Psoas muscle (tissue), 8 donors: Measurements from ENCODE around the gene GBP5. TPM values are rescaled to one million over a fixed set of nuclear protein-coding genes. Genes with fewer than 3 reads are reported as not detected.
"Not testable (repeated sequence)": the region's sequence is repeated elsewhere in the genome, so short reads cannot be mapped to it uniquely, and the experiment has no call there.

Experiments
- ATAC-seq, 4 donors: fragments of 200-7000 bp; cut with Tn5 transposase; one replicate each; pipeline ENCODE4 v1.9.1; 2020; ENCODE audit warnings: moderate library complexity in 3 of 4, mild to moderate bottlenecking in 2 of 4
- DNase-seq, 2 donors: peaks; one replicate each; pipeline ENCODE4 v3.0.0-alpha.2; 2020
- H3K27ac ChIP-seq: fragments of 200-600 bp; one replicate; pipeline ENCODE4 v1.8.0; 2022
- H3K27me3 ChIP-seq, 3 donors: fragments of 200-600 bp in 1 of 3; one replicate each; pipeline versions ENCODE4 v1.6.1 to v1.8.0; 2013 to 2022; ENCODE audit warnings: low read length in 2 of 3, mild to moderate bottlenecking in 2 of 3, moderate library complexity in 1 of 3; ENCODE audit not compliant: insufficient read depth in 3 of 3
- H3K36me3 ChIP-seq, 2 donors: fragments of 200-600 bp in 1 of 2; one replicate each; pipeline versions ENCODE4 v1.6.1 to v1.8.0; 2013 to 2022; ENCODE audit warnings: low read depth in 1 of 2, mild to moderate bottlenecking in 1 of 2, moderate library complexity in 1 of 2; ENCODE audit not compliant: insufficient read depth in 1 of 2
- H3K4me1 ChIP-seq: fragments of 200-600 bp; one replicate; pipeline ENCODE4 v1.8.0; 2022
- H3K4me3 ChIP-seq: fragments of 200-600 bp; one replicate; pipeline ENCODE4 v1.8.0; 2022; ENCODE audit warnings: mild to moderate bottlenecking
- H3K9me3 ChIP-seq: fragments of 200-600 bp; one replicate; pipeline ENCODE4 v1.8.0; 2022
- WGBS, 3 donors: extraction: QIAGEN DNeasy Blood & Tissue Kit; methylation state at CpG; one replicate each; pipeline versions ENCODE4 v1.1.6 to v1.1.7; 2013; 5-methylcytosine and 5-hydroxymethylcytosine counted together
- intact Hi-C, 2 donors: fragments of 100-400 bp; cut with DNase I; formaldehyde crosslinking; loops; one replicate each; pipeline versions ENCODE4 v1.11.0 to v1.14.2; 2022
- polyA plus RNA-seq, 3 donors: library from polyadenylated mRNA; stranded (reverse); fragments of 200-250 nt; gene quantifications; one replicate each; pipeline ENCODE4 v1.2.3, GENCODE V29; 2013
- total RNA-seq, 4 donors: library from RNA; stranded (reverse); fragmentation: NEBNext Ultra II Directional in 2 of 4; extraction: Animal tissue kit (Norgen Biotek cat#: 25700) in 2 of 4; gene quantifications; one replicate each; pipeline versions ENCODE4 v1.2.1 to v1.2.4, GENCODE V29; 2021 to 2023
- TF ChIP-seq, protein P1 (sequence below): fragments of 200-600 bp; IDR thresholded peaks from one replicate; pipeline ENCODE4 v1.8.0; 2022; ENCODE audit warnings: antibody characterized with exemption
- donor health status: healthy with polysubstance abuse.
- donor health status: DM: no; HTN: no; CAD: no; lungs with moderate emphysema.
- donor health status: Bipolar disorder and iron deficiency.
- donor health status: healthy.
- donor health status: DM: yes; HTN: yes; CAD: no.
- donor health status: DM: no; HTN: no; CAD: no.
- donor health status: DM: no; HTN: no; CAD: no.
- donor health status: DM: yes; HTN: yes; CAD: no.

Gene GBP5
- total and polyA plus RNA-seq, 7 donors: 0.16 to 0.74 (median 0.29) TPM

DNA sequence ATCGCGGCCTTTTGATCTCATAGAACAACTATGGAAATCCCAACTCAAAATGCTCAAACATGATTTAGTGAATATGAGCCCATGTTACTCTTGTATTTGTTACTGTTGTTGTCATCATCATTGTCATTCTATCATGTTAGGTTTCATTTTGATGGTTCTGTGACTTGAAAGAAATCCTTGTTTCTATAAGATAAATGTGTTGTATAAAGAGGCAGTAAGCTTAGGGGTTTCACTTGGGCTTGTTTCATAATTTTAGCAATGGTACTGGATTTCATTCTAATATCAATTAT is 15.3 kb upstream of the GBP5 start:
- Histone ChIP-seq H3K27ac (no peak overlapping the region), H3K36me3 (no peaks in the 10 kb centered on the region), H3K4me3 (no peak overlapping the region), H3K27me3 (no peaks in the 10 kb centered on the region), H3K9me3 (no peaks in the 10 kb centered on the region), H3K4me1 (no peaks in the 10 kb centered on the region)
- no peak for ATAC-seq
- intact Hi-C loops: no loop called here
- TF ChIP-seq, protein P1, sequence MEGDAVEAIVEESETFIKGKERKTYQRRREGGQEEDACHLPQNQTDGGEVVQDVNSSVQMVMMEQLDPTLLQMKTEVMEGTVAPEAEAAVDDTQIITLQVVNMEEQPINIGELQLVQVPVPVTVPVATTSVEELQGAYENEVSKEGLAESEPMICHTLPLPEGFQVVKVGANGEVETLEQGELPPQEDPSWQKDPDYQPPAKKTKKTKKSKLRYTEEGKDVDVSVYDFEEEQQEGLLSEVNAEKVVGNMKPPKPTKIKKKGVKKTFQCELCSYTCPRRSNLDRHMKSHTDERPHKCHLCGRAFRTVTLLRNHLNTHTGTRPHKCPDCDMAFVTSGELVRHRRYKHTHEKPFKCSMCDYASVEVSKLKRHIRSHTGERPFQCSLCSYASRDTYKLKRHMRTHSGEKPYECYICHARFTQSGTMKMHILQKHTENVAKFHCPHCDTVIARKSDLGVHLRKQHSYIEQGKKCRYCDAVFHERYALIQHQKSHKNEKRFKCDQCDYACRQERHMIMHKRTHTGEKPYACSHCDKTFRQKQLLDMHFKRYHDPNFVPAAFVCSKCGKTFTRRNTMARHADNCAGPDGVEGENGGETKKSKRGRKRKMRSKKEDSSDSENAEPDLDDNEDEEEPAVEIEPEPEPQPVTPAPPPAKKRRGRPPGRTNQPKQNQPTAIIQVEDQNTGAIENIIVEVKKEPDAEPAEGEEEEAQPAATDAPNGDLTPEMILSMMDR: no peak
- DNase-seq: no peak
- 94 to 99% (median 98%) methylated on average over 2 of the region's 2 CpGs for WGBS, 3 donors

DNA sequence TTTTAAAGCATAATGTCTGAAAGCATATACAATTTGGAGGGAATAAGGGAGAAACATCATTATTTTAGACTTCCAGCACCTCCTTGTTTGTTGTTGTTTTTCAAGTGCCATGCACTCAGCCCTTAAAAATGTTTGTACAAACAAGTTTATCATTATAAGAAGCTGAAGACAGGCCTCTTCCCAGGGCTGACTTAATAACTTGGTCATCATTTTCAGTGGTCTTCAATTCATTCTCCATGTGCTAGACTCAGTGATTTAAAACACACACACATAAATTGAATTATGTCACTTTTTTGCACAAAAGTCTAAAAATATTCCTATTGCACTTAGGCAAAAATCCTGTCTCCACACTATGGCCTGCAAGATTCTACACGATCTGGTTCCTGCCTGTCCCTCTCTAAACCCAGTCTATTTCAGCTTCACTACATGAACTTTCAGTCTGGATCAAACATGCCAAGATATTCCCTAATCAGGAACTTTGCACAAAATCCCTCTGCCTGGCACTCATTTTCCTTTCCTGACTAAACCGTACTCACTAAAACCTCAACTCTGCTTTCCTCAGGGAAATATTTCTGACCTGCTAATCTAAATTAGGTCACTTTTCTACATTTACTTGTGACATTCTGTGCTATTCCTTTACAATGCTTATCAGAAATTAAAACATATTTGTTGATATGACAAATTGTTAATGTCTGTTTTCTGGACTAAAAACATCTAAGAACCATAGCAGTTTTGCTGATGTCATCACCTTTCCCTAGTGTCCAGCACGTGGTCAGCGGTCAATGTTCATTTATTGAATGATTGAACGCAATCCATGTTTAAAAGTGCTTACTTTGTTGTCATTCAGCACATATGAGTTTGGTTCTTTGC is 14.8 kb upstream of the GBP5 start:
- H3K36me3 ChIP-seq: no peaks in the 10 kb centered on the region
- no peak for DNase-seq
- 45 to 51% (median 47%) methylated on average over 5 of the region's 5 CpGs for whole genome bisulfite sequencing, 3 donors
- TF ChIP-seq, protein P1: no peak
- H3K27ac ChIP-seq: no peak overlapping the region
- H3K4me3 ChIP-seq: peak overlapping the region; percentile 39
- no peaks in the 10 kb centered on the region for H3K4me1 ChIP-seq
- no peaks in the 10 kb centered on the region for H3K9me3 ChIP-seq
- intact Hi-C loops: no loop called here
- ATAC-seq: no peak
- H3K27me3 ChIP-seq: no peaks in the 10 kb centered on the region

DNA sequence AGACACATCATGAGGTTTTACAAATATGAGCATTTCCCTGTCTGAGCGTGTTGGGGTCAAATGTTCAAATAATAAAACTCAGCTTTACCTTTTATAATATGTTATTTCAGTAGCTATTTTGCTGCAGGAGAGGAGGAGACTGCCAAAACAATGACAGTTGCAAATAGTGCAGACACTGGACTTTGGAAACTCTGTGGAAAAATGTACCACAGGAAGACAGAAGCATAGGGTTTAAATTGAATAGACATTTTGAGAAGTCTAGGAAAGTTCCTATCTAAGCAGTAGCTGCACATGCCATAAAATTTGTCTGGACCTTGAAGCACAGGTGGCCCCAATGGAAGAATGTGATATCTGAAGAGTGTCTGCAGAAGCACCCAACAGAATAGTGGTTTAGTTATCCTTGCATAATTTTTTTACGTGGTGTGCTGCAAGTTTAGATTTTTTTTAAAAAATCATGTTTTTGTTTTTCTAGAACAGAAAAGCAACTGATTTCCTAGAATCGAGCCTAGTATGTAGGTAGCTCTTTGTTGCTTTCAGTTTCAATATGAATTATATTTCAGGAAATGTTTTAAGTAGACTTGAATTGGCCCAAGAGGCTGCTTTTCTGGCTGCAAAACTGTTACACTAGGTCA is 14.0 kb upstream of the GBP5 start:
- no peak for ATAC-seq

DNA sequence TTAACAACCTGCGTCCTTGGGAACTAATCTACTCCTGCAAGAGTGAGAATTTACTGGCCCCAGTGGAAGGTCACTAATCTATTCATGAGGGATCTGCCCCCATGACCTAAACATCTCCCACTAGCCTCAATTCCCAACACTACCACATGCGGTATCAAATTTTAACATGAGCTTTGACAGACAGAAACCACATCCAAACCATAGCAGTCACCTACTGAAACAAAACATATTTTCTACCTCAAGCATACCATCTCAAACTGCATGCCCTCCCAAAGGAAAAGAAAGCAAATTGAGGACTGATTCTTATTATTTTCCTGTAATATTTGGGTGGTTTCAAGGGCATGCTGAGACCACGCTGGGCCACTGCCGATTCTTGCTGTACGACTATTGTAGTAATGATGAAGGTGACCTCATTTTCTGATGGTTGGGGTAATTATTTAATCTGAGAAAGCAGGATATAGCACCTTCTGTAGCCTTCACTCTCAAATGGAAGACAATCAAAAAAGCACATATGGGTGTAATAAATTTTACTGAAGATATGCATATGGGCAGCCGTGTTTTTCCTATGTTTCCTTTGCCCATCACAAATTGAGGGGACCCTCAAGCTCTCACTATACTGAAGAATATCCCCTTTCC is 13.2 kb upstream of the GBP5 start:
- no peak overlapping the region for H3K27ac ChIP-seq
- intact Hi-C loops: no loop called here
- WGBS, 3 donors: 84 to 89% (median 87%) methylated on average over 6 of the region's 6 CpGs
- TF ChIP-seq, protein P1: no peak
- no peaks in the 10 kb centered on the region for H3K4me1 ChIP-seq
- H3K4me3 ChIP-seq: no peak overlapping the region
- DNase-seq: no peak
- H3K27me3 ChIP-seq: no peaks in the 10 kb centered on the region
- H3K9me3 ChIP-seq: no peaks in the 10 kb centered on the region
- no peak for ATAC-seq
- H3K36me3 ChIP-seq: no peaks in the 10 kb centered on the region

More for the DNA sequence above, 14.0 kb upstream of the GBP5 start:
- TF ChIP-seq, protein P1: no peak
- H3K4me1 ChIP-seq: no peaks in the 10 kb centered on the region
- H3K4me3 ChIP-seq: peak overlapping the region; percentile 39
- no peaks in the 10 kb centered on the region for H3K27me3 ChIP-seq
- intact Hi-C loops: no loop called here
- WGBS, 3 donors: 35 to 53% (median 37%) methylated on average over 3 of the region's 3 CpGs
- no peak overlapping the region for H3K27ac ChIP-seq
- no peak for DNase-seq
- H3K36me3 ChIP-seq: no peaks in the 10 kb centered on the region
- H3K9me3 ChIP-seq: no peaks in the 10 kb centered on the region

DNA sequence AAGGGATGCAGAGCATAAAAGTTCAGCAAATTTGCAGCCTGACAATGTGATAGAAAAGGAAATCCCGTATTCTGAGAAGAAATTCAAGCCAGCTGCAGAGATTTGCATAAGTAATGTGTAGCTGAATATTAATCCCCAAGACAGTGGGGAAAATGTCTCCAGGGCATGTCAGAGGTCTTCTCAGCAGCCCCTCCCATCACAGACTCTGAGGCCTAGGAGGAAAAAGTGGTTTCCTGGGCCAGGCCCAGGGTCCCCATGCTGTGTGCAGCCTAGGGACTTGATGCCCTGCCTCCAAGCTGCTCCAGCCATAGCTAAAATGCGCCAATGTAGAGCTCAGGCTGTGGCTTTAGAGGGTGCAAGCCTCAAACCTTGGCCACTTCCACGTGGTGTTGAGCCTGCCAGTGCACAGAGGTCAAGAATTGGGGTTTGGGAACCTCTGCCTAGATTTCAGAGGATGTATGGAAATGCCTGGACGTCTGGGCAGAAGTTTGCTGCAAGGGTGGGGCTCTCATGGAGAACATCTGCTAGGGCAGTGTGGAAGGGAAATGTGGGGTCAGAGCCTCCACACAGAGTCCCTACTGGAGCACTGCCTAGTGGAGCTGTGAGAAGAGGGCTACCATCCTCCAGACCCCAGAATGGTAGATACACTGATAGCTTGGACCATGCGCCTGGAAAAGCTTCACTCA is 11.6 kb upstream of the GBP5 start:
- H3K27me3 ChIP-seq, DNase-seq, intact Hi-C loops, H3K9me3 ChIP-seq, ATAC-seq, H3K4me1 ChIP-seq, H3K4me3 ChIP-seq, H3K36me3 ChIP-seq, H3K27ac ChIP-seq: not testable (repeated sequence)
- 77 to 79% (median 78%) methylated on average over 5 of the region's 5 CpGs for WGBS, 3 donors
